Measurements from ENCODE around the gene MACROD1.

The MACROD1 gene

GRCh38 chr11:64042301-64042700 is 123.6 kb downstream of the MACROD1 start:
- TF ChIP-seq CTCF (IDR thresholded peaks at IDR 0.05) = no peak
- no peak overlapping the region for H3K9ac ChIP-seq
- H3K27ac ChIP-seq = no peak overlapping the region
- no peak overlapping the region for H3K4me3 ChIP-seq (ENCODE audit: low read depth, low read length)
- no peaks in the 10 kb centered on the region for H3K4me1 ChIP-seq
- H3K27me3 ChIP-seq (ENCODE audit: control insufficient read depth, insufficient read depth, low read length) = no peaks in the 10 kb centered on the region
- no peak overlapping the region for H3K4me2 ChIP-seq (ENCODE audit: low read length)
- H3K9me3 ChIP-seq (ENCODE audit: control insufficient read depth, low read length) = no peaks in the 10 kb centered on the region
- no peaks in the 10 kb centered on the region for H3K79me2 ChIP-seq
- H3K36me3 ChIP-seq (ENCODE audit: control insufficient read depth, insufficient read depth, low read length) = no peaks in the 10 kb centered on the region
- H2AFZ ChIP-seq = no peak overlapping the region

- Histone ChIP-seq H2AFZ (no peak overlapping the region), H3K4me1 (no peaks in the 10 kb centered on the region), H3K9me3 (ENCODE audit: control insufficient read depth, low read length) (no peaks in the 10 kb centered on the region), H3K9ac (no peak overlapping the region), H3K79me2 (no peaks in the 10 kb centered on the region), H3K4me2 (ENCODE audit: low read length) (no peak overlapping the region), H3K4me3 (ENCODE audit: low read depth, low read length) (no peak overlapping the region), H3K36me3 (ENCODE audit: control insufficient read depth, insufficient read depth, low read length) (no peaks in the 10 kb centered on the region), H3K27me3 (ENCODE audit: control insufficient read depth, insufficient read depth, low read length) (no peaks in the 10 kb centered on the region), H3K27ac (no peak overlapping the region)
- TF ChIP-seq CTCF (IDR thresholded peaks at IDR 0.05) = no peak
Measured at GRCh38 chr11:64041846-64042245, 124.1 kb downstream of the MACROD1 start.

- Histone ChIP-seq H3K27ac (no peak overlapping the region), H3K4me1 (no peaks in the 10 kb centered on the region), H3K9ac (no peak overlapping the region), H2AFZ (no peak overlapping the region), H3K9me3 (ENCODE audit: control insufficient read depth, low read length) (no peaks in the 10 kb centered on the region), H3K79me2 (no peaks in the 10 kb centered on the region), H3K4me2 (ENCODE audit: low read length) (no peak overlapping the region), H3K4me3 (ENCODE audit: low read depth, low read length) (no peak overlapping the region), H3K27me3 (ENCODE audit: control insufficient read depth, insufficient read depth, low read length) (no peaks in the 10 kb centered on the region), H3K36me3 (ENCODE audit: control insufficient read depth, insufficient read depth, low read length) (no peaks in the 10 kb centered on the region)
- no peak for TF ChIP-seq CTCF (IDR thresholded peaks at IDR 0.05)
Measured at GRCh38 chr11:64040684-64041322, 125.1 kb downstream of the MACROD1 start.

- no peaks in the 10 kb centered on the region for H3K27me3 ChIP-seq (ENCODE audit: control insufficient read depth, insufficient read depth, low read length)
- no peak overlapping the region for H3K4me3 ChIP-seq (ENCODE audit: low read depth, low read length)
- no peaks in the 10 kb centered on the region for H3K79me2 ChIP-seq
- H3K27ac ChIP-seq = no peak overlapping the region
- H3K4me2 ChIP-seq (ENCODE audit: low read length) = no peak overlapping the region
- no peak for TF ChIP-seq CTCF (IDR thresholded peaks at IDR 0.05)
- H2AFZ ChIP-seq = no peak overlapping the region
- H3K36me3 ChIP-seq (ENCODE audit: control insufficient read depth, insufficient read depth, low read length) = no peaks in the 10 kb centered on the region
- no peaks in the 10 kb centered on the region for H3K4me1 ChIP-seq
- no peaks in the 10 kb centered on the region for H3K9me3 ChIP-seq (ENCODE audit: control insufficient read depth, low read length)
- no peak overlapping the region for H3K9ac ChIP-seq
Measured at GRCh38 chr11:64039012-64039665, 126.8 kb downstream of the MACROD1 start.

- Histone ChIP-seq H3K4me2 (ENCODE audit: low read length) (no peak overlapping the region), H3K27ac (no peak overlapping the region), H3K27me3 (ENCODE audit: control insufficient read depth, insufficient read depth, low read length) (no peaks in the 10 kb centered on the region), H3K9ac (no peak overlapping the region), H3K9me3 (ENCODE audit: control insufficient read depth, low read length) (no peaks in the 10 kb centered on the region), H3K4me3 (ENCODE audit: low read depth, low read length) (no peak overlapping the region), H2AFZ (no peak overlapping the region), H3K79me2 (no peaks in the 10 kb centered on the region), H3K4me1 (no peaks in the 10 kb centered on the region), H3K36me3 (ENCODE audit: control insufficient read depth, insufficient read depth, low read length) (no peaks in the 10 kb centered on the region)
- TF ChIP-seq CTCF (IDR thresholded peaks at IDR 0.05) = no peak
Measured at GRCh38 chr11:64038500-64038899, 127.4 kb downstream of the MACROD1 start.
